HG03520 (cell line): ENCODE measurements around the gene APBB2.

Experiments
- ATAC-seq: cut with Tn5 transposase; IDR thresholded peaks from one replicate; pipeline ENCODE4 v1.9.1; 2021; ENCODE audit warnings: mild to moderate bottlenecking, moderate library complexity; ENCODE audit not compliant: unreplicated experiment

The APBB2 gene

GRCh38 chr4:40789771-40790170 is 424.6 kb downstream of the APBB2 start:
- ATAC-seq = no peak

- ATAC-seq = no peak
Observed at GRCh38 chr4:40789031-40789430, 425.3 kb downstream of the APBB2 start.

- no peak for ATAC-seq
Observed at GRCh38 chr4:40788331-40788730, 426.0 kb downstream of the APBB2 start.

GRCh38 chr4:40785727-40786126 is 428.6 kb downstream of the APBB2 start:
- ATAC-seq = no peak

GRCh38 chr4:40782876-40783275 is 431.5 kb downstream of the APBB2 start:
- ATAC-seq = no peak

GRCh38 chr4:40778090-40778489 is 436.3 kb downstream of the APBB2 start:
- no peak for ATAC-seq

GRCh38 chr4:40769266-40769665 is 445.1 kb downstream of the APBB2 start:
- ATAC-seq = no peak

- peak; percentile 99 for ATAC-seq
Observed at GRCh38 chr4:40763228-40763716, 451.1 kb downstream of the APBB2 start.
